Measurements from ENCODE around the gene FOXR1.

FOXR1 gene

GRCh38 chr11:118971646-118972045 is at the start of gene FOXR1:
TSS of gene FOXR1 (plus strand) at chr11:118971761. CDS start at chr11:118971932, 171 bp downstream.
- no peak for FAIRE-seq

- no peak for FAIRE-seq
These were observed 49.4 kb upstream of the FOXR1 start for GRCh38 chr11:118921929-118922744.

GRCh38 chr11:118922745-118923627 is 48.6 kb upstream of the FOXR1 start:
- no peak for FAIRE-seq

GRCh38 chr11:118923721-118924587 is 47.6 kb upstream of the FOXR1 start:
- FAIRE-seq = no peak

- no peak for FAIRE-seq
These were observed 46.7 kb upstream of the FOXR1 start for GRCh38 chr11:118924591-118925585.

GRCh38 chr11:118927554-118928100 is 43.9 kb upstream of the FOXR1 start:
- FAIRE-seq = no peak

GRCh38 chr11:118928101-118928869 is 43.3 kb upstream of the FOXR1 start:
- FAIRE-seq = no peak

- no peak for FAIRE-seq
These were observed 42.6 kb upstream of the FOXR1 start for GRCh38 chr11:118928870-118929500.

- no peak for FAIRE-seq
These were observed 42.0 kb upstream of the FOXR1 start for GRCh38 chr11:118929501-118930093.

- FAIRE-seq = no peak
These were observed 41.4 kb upstream of the FOXR1 start for GRCh38 chr11:118930094-118930712.

GRCh38 chr11:118931571-118931970 is 40.0 kb upstream of the FOXR1 start:
- FAIRE-seq = no peak

GRCh38 chr11:118933486-118933885 is 38.1 kb upstream of the FOXR1 start:
- no peak for FAIRE-seq

- FAIRE-seq = no peak
These were observed 36.2 kb upstream of the FOXR1 start for GRCh38 chr11:118935376-118935775.

- FAIRE-seq = no peak
These were observed 32.8 kb upstream of the FOXR1 start for GRCh38 chr11:118938491-118939403.

- no peak for FAIRE-seq
These were observed 32.1 kb upstream of the FOXR1 start for GRCh38 chr11:118939404-118939915.

- no peak for FAIRE-seq
These were observed 31.5 kb upstream of the FOXR1 start for GRCh38 chr11:118939953-118940598.

GRCh38 chr11:118947091-118947490 is 24.5 kb upstream of the FOXR1 start:
- no peak for FAIRE-seq

All from endometrium (tissue), 2 donors.